Cardiac fibroblast (primary cell): Measurements from ENCODE around the gene ITPR2.

Experiments
- DNase-seq, 2 donors: peaks; one replicate each; pipeline versions ENCODE4 v3.0.0 to v3.0.0-alpha.2; 2010; ENCODE audit warnings: low read depth in 2 of 2
- H3K4me3 ChIP-seq, 2 donors: replicated peaks in 1 of 2; 1 replicate in 1 of 2; 2 replicates in 1 of 2; pipeline ENCODE4 v1.5.1; 2011; ENCODE audit warnings: low read depth in 2 of 2, low read length in 2 of 2, mild to moderate bottlenecking in 2 of 2, moderate library complexity in 1 of 2
- CTCF ChIP-seq: IDR thresholded peaks from one replicate; pipeline ENCODE4 v1.5.1; 2011; ENCODE audit warnings: low read depth, mild to moderate bottlenecking, low read length, inconsistent platforms

Gene ITPR2

GRCh38 chr12:26830783-26831551 is 2.0 kb downstream of the ITPR2 start:
- peak overlapping the region in 1 of 2 donors; percentile 5 for H3K4me3 ChIP-seq
- no peak for TF ChIP-seq CTCF
- no peak for DNase-seq

GRCh38 chr12:26830363-26830762 is 2.6 kb downstream of the ITPR2 start:
- DNase-seq = no peak
- H3K4me3 ChIP-seq = no peak overlapping the region
- no peak for TF ChIP-seq CTCF

- TF ChIP-seq CTCF = no peak
Measured at GRCh38 chr12:26828280-26829073, 4.5 kb downstream of the ITPR2 start.

DNA sequence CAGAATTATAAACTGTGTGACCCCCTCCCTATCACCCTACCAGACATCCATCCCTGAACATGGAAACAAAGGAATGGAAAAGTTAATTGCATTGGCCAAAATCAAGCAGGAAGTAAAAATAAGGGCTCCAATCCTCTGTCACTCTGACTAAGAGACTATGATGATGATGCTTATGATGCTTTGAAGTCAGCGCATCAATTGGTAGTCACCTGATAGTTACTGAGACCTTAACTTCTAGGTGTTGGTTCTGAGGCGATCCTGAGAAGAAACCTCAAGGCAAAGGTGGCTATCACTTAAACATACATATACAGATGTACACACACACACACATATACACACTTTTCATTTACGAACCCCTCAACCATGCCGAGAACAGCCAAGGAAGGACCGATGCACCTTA is 6.6 kb downstream of the ITPR2 start:
- no peak for DNase-seq
- no peak for TF ChIP-seq CTCF
- no peak overlapping the region for H3K4me3 ChIP-seq

More at GRCh38 chr12:26828280-26829073, 4.5 kb downstream of the ITPR2 start:
- DNase-seq = no peak
- no peak overlapping the region for H3K4me3 ChIP-seq

DNA sequence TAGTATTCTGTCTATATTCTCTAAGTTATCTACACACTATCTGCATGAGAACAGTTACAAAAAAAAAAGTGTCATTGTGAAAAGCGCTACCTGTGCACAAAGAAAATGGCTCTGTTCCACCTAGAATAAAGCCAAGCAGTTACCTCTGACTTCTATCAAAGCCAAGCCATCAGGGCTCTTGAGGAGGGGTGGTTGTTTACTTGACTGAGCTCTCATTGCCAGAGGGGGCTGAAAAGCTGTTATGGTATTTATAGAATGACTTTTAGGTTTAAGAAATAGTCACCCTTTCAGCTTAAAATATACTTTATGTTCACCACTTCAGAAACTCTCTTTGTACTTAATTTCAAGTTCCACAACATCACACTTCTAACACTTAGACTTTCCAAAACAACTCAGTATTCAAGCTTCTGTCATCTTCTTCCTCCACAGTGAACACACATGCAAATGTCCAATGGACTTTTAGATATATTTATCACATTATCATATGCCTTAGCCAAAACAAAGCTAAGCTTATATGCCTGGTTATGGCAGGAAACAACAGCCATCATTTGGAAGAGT is 7.5 kb downstream of the ITPR2 start:
- H3K4me3 ChIP-seq = no peak overlapping the region
- no peak for TF ChIP-seq CTCF
- no peak for DNase-seq

DNA sequence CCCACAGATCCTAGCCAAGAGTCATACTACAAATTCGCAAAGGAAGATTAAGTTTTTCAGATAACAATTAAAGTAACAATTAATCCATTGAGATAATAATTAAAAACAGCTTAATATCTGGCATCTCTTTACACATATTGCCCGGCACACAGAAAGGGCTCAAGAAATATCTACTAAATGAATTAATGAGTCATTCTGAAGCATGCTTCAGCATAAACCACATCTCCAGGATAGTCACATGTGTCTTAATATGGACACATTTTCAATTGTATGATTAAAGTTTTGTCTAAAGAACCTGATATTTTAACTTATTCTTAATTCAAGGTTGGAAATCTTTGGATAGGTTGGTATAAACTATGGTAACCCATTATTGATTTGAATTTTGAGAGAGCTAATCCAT is 9.6 kb downstream of the ITPR2 start:
- TF ChIP-seq CTCF = no peak
- peak; percentile 34 to 57 for DNase-seq
- no peak overlapping the region for H3K4me3 ChIP-seq
